NCI-H446 (cell line): ENCODE data around the gene ANKRD12.
A peak's percentile ranks its signal among the peaks of the same experiment; 100 is the strongest.
"Not testable (repeated sequence)": the region's sequence is repeated elsewhere in the genome, so short reads cannot be mapped to it uniquely, and the experiment has no call there.

ENCODE experiments used
- DNase-seq, 2 experiments: peaks; one replicate each; lab custom pipeline; 2025; lab: John Stamatoyannopoulos, UW

ANKRD12 gene

GRCh38 chr18:9233771-9234440 is 97.3 kb downstream of the ANKRD12 start:
- DNase-seq, result no peak

GRCh38 chr18:9234528-9234927 is 97.9 kb downstream of the ANKRD12 start:
- no peak for DNase-seq

- no peak for DNase-seq
Observed at GRCh38 chr18:9237981-9238380, 101.4 kb downstream of the ANKRD12 start.

GRCh38 chr18:9239720-9240119 is 103.1 kb downstream of the ANKRD12 start:
- no peak for DNase-seq

GRCh38 chr18:9240270-9240669 is 103.7 kb downstream of the ANKRD12 start:
- DNase-seq, result no peak

- no peak for DNase-seq
Observed at GRCh38 chr18:9243029-9243428, 106.4 kb downstream of the ANKRD12 start.

- no peak for DNase-seq
Observed at GRCh38 chr18:9244376-9244775, 107.8 kb downstream of the ANKRD12 start.

- peak in 1 of 2 experiments; percentile 7 for DNase-seq
Observed at GRCh38 chr18:9248661-9249060, 112.1 kb downstream of the ANKRD12 start.

- no peak for DNase-seq
Observed at GRCh38 chr18:9249254-9249653, 112.7 kb downstream of the ANKRD12 start.

GRCh38 chr18:9259173-9259572 is 122.6 kb downstream of the ANKRD12 start:
- no peak for DNase-seq

- no peak for DNase-seq
Observed at GRCh38 chr18:9260388-9261380, 124.1 kb downstream of the ANKRD12 start.

GRCh38 chr18:9263264-9263663 is 126.7 kb downstream of the ANKRD12 start:
- no peak for DNase-seq

GRCh38 chr18:9264797-9265196 is 128.2 kb downstream of the ANKRD12 start:
- DNase-seq, result not testable (repeated sequence)

GRCh38 chr18:9273221-9273620 is 136.6 kb downstream of the ANKRD12 start:
- DNase-seq, result no peak

- no peak for DNase-seq
Observed at GRCh38 chr18:9275890-9276289, 139.3 kb downstream of the ANKRD12 start.

- DNase-seq, result no peak
Observed at GRCh38 chr18:9278028-9278427, 141.4 kb downstream of the ANKRD12 start.

GRCh38 chr18:9280849-9281248 is 144.3 kb downstream of the ANKRD12 start:
- no peak for DNase-seq

- no peak for DNase-seq
Observed at GRCh38 chr18:9281780-9282179, 145.2 kb downstream of the ANKRD12 start.

- no peak for DNase-seq
Observed at GRCh38 chr18:9283791-9284190, 147.2 kb downstream of the ANKRD12 start.

GRCh38 chr18:9285604-9286003 is 149.0 kb downstream of the ANKRD12 start:
- DNase-seq, result no peak

- no peak for DNase-seq
Observed at GRCh38 chr18:9287036-9287435, 150.5 kb downstream of the ANKRD12 start.

- no peak for DNase-seq
Observed at GRCh38 chr18:9289698-9290097, 153.1 kb downstream of the ANKRD12 start.

- no peak for DNase-seq
Observed at GRCh38 chr18:9290156-9290555, 153.6 kb downstream of the ANKRD12 start.
